GM10266 (cell line): Measurements from ENCODE around the gene NKTR.

Source experiments
- DNase-seq: peaks from one replicate; pipeline ENCODE4 v3.0.0; 2012; ENCODE audit errors: extremely low spot score
- TF ChIP-seq, protein P1 (sequence below): IDR thresholded peaks from 2 replicates; pipeline ENCODE4 v1.5.1; 2012; ENCODE audit warnings: mild to moderate bottlenecking, low read depth; ENCODE audit not compliant: control insufficient read depth, insufficient read depth; ENCODE audit errors: missing control alignments

Gene NKTR

DNA sequence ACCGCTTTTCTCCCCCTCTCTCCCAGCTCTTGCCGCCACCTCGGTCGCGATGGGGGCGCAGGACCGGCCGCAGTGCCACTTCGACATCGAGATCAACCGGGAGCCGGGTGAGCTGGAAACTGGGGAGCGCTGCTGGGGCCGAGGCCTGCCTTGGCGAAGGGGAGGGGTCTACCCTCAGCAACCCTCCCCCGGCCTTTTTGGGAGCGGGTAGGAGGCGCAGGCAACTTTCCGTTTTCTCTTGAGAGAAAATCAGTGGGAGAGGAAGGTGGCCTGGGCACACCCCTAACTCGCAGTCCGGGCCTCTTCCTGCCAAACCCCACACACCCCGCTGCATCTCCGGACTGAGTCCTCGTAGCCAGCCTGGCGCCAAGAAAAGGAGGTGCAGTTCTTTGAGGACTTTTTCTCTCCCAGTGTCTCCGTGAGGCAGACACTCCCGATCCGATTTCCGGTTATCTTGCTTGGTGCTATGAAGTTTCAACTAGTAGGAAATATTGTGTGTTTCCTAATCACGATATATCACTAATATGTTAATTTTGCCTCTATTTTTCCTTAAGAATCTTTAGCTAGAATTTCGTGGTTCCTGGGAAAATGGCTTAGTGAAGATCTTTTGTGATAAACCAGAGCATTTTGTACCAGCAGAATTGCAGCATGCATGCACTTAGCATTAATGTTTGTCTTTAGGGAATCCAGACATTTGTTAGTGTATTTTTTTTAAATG is 631 bp downstream of the NKTR start:
- TF ChIP-seq, protein P1, sequence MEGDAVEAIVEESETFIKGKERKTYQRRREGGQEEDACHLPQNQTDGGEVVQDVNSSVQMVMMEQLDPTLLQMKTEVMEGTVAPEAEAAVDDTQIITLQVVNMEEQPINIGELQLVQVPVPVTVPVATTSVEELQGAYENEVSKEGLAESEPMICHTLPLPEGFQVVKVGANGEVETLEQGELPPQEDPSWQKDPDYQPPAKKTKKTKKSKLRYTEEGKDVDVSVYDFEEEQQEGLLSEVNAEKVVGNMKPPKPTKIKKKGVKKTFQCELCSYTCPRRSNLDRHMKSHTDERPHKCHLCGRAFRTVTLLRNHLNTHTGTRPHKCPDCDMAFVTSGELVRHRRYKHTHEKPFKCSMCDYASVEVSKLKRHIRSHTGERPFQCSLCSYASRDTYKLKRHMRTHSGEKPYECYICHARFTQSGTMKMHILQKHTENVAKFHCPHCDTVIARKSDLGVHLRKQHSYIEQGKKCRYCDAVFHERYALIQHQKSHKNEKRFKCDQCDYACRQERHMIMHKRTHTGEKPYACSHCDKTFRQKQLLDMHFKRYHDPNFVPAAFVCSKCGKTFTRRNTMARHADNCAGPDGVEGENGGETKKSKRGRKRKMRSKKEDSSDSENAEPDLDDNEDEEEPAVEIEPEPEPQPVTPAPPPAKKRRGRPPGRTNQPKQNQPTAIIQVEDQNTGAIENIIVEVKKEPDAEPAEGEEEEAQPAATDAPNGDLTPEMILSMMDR = no peak
- DNase-seq = peak; percentile 42

DNA sequence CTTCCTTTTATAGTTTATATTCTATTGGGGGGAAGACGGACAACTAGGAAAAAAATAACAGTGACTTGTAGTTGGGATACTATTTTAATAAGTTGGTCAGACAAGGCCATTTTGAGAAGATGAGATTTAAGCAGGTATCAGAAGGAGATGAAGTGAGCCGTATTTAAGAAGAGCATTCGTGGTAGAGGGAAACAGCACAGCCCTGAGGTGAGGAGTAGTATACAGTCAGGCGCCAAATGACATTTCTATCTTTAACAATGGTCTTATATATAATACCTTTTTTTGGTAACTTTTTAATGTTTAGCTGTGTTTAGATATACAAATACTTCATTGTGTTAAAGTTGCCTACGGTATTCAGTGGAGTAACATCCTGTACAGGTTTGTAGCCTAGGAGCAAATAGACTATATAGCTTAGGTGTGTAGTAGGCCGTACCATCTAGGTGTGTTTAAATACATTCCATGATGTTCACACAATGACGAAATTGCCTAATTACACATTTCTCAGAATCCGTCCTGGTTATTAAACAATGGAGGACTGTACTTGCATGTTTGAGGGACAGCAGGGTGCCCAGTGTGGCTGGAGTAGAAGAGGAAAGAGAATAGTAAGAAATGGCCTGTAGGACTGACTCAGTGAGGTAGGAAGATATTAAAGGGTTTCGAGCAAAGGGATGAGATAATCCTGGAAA is 1.6 kb downstream of the NKTR start:
- TF ChIP-seq, protein P1 = peak; percentile 21
- DNase-seq = no peak

DNA sequence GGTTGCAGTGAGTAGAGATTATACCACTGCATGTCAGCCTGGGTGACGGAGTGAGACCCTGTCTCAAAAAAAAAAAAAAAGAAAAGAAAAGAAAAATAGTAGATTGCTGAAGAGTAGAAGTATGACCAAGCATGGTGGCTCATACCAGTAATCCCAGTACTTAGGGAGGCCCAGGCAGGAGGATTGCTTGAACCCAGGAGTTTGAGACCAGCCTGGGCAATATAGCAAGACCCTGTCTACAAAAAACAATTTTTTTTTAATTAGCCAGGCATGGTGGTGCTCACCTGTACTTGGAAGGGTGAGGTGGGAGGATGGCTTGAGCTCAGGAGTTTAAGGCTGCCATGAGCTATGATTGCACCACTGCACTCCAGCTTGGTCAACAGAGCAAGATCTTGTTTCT is 2.5 kb downstream of the NKTR start:
- DNase-seq = no peak
- TF ChIP-seq, protein P1 = no peak

DNA sequence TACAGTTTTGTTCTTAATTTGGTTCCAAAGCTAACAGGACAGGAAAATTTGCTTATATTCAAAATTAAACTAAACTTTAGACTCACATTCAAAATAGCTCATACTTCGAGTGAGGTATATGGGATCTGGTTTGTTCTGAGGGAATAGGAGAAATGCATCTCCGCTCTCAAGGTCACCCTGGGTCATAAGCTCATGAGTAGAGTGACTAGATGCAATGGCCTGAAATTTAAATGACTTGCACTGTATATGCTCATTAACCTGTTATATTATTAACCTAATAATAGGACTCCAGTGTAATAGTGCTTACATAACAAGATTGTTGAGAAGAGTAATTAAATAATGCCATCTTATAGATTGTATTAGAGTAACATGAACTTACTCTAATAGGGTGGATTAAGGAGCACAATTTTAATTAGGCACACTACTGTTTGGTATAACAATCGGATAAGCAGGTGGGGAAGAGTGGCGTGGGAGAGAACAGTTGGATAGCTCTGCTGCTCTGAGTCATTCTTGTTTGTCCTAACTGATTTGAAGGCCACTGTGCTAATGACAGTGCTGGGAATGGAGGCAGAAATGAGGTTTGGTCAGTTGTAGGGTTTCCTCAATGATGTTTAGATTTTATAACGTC is 5.2 kb downstream of the NKTR start:
- no peak for DNase-seq
- TF ChIP-seq, protein P1 = no peak

DNA sequence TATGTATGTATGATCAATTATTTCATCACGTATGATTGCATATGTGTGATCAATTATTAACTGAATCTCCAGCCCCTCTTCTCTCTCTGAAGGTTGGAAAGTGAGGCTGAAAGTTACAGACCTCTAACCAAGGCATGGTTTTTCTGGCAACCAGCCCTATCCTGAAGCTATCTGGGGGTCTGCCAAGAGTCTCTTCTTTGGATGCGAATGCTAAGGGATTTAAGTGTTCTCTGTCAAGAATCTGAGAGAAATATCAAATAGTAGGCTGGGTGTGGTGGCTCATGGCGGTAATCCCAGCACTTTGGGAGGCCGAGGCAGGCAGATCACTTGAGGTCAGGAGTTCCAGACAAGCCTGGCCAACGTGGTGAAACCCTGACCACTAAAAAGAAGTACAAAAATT is 8.1 kb downstream of the NKTR start:
- TF ChIP-seq, protein P1 = no peak
- no peak for DNase-seq

DNA sequence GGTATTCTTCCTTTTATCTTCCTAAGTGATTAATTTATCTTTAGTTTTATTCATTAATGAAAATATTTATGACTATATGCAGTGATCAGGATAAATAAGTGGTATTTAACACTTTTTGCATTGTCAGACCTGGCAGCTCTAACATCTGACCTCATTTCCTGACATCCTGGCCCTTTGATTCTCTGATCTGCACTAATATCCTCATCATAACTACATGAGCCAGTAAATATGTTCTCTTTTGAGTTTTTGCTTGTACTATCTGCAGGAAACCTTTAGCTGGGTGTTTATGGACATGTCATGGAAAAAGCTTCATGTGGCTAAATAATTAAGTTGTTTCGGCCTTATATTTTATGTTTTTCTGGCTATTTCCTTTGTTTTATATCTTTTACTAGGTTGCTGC is 10.5 kb downstream of the NKTR start:
- TF ChIP-seq, protein P1 = no peak
- no peak for DNase-seq

DNA sequence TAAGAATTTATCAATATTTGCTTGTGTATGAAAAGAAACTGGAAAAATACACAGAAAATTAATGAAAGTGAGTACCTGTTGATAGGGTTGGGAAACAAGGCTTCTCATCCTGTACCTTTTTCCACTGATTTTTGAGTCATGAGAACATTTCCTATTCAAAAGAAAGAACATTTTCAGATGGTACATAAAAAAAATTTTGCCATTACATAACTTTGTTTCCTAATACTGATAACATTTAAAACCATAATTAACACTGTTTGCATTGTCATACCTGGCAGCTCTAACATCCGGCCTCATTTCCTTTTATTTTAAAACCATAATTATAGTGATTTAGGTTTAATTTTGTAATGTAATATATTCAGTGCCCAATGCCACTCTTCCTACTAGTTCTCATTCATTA is 11.7 kb downstream of the NKTR start:
- TF ChIP-seq, protein P1 = no peak
- DNase-seq = no peak
